Activated T-cell treated with anti-CD3 and anti-CD28 coated beads, Interleukin-2, amount 50 U/mL, for 1 hour (primary cell): ENCODE measurements around the gene DRAM1.

Experiments used
- DNase-seq: peaks from one replicate; pipeline ENCODE4 v3.0.0-alpha.2; 2020

DRAM1 gene

DNA sequence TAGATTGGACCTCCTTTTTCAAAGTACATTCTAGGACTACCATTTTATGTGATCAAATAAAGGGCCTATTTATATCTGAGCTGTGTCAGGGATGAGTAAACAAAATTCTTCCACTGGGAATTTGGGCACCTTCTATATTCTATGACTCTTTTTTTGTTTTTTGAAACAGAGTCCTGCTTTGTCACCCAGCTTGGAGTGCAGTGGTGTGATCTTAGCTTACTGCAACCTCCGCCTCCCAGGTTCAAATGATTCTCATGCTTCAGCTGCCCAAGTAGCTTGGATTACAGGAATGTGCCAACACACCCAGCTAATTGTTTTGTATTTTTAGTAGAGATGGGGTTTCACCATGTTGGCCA, 64.8 kb downstream of the DRAM1 start:
- DNase-seq = no peak

DNA sequence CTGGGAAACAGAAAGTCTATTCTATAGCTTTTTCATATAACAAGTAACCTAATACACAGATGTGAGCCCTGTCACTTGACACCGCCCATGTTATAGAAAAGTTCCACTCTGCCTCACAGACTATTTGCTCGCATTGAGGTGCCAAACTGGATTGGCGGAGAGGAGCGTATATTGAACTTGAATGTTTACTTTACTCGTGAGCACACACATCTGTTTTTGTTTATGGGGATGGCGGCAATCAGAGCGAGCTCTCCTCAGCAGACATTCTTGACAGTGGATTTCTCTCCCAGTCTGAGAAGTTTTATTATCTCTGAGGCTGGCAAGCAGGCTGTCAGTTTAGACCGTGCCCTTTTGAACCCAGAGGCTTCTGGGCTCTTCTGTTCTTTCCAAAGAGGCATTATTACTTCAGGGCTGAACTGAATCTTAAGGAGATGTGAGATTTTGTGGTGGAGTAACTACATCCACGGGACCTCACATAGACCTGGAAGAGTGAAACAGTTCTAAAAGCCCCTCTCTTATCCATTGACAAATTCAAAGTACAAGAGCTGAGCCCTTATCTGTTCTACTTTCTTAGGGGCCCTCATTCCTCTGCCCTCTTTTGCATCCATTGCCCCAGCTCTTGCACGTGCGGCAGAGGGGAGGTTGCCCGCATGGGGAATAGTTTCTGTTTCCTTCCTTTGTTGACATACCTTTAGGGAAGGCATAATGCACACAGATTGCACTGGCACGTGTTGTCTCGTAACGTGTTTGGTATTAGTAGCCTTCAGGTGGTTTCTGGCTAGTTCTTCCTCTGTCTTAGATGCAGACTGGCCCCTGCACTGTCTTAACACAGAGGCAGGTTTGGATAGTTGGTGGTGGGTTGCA, 68.2 kb downstream of the DRAM1 start:
- no peak for DNase-seq

DNA sequence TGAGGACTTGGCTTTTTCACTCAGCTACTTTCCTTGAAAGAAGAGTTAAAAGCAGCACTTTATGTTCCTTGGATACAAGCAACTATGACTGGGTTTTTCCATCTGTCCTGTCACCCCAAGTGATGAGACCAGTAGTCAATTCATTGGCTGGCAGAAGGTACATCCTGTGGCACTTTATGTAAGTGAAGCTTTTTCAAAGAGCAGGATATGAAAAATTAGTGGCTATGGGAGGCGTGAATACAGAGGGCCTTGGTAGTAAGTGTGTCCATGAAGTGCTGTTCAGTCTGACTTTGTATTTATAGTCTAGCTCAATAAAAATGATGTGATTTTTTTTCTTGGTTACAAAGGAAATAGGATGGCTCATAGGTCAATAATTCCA, 68.8 kb downstream of the DRAM1 start:
- DNase-seq = no peak

DNA sequence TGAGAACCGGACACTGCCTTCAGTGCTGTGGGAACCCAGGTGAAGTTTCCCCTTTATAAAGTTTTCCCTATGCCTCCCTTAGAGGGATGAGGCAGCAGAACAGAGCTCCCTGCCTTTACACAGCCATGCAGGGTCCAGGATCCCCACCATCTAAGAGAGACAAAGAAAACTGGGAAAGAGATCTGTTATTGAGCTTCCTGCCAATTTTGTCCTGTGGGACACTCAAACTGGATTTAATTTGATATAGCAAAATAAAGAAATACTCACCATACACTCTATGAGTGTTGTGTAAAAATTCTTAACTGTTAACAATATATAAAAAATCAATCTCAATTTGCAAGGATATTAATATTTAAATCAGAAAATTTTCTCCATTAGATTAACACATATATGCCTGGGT, 69.9 kb downstream of the DRAM1 start:
- no peak for DNase-seq

DNA sequence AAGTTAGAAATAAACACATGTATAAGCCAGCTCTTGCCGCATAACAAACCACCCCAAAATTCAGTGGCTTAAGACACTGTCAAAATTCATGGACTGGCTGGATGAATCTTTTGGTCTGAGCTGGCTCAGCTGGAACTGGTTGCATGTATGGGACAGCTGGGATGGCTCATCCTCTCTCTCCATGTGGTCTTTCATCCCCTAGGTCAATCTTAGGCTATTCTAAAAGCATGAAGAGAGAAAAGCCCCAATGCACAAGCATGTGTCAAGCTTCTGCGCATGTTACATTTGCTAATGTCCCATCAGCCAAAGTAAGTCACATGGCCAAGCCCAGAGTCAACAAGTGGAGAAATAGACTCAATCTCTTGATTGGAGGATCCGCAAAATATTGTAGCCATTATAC, 71.0 kb downstream of the DRAM1 start:
- no peak for DNase-seq

DNA sequence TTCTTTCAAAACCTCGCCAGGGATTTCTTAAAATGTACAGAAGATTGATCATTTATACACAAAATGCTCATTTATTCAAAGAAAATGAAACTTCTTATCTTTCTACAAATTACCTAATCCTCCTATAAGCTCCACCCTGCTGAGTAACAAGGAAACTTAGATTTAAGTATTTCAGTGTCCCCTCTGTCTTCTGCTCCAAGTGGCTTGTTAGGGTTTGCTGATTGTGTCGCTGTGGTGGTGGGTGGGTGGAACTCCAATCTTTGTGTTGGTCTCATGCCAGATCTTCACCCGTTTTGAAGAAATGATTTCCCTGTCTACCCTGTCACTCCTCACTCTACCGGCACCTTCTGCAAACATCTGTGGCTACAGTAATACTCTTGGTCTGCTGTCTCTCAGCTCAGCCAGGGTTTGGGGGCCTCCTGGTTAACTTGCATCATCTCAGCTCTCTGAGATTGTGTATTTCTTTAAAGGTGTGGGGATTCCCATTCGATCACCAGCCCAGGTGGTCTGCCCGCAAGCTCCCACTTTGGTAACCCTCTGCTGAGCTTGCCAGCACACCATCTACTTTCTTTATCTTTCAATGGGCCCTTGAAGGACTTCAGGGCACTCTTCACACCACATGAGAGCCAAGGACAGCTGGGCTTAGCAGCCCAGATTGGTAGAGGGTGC, 73.8 kb downstream of the DRAM1 start:
- DNase-seq = no peak

DNA sequence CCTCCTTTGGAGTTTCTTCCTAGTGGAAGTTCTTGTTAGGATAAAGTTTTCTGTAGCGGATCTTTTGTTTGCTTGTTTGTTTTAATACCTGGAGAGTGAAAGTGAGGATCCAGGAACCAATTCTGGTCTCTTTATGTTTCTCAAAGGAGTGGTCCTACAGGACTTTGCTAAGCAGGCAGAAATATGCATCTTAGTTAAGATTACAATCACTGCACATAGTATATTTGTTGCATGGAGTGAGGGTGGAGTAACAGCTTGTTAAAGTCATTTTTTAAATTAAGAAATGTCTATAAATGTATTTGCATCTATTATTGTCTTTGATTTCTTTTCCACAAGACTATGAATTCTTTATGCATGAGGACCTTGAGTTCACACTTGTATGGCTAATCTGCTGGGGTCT, 76.7 kb downstream of the DRAM1 start:
- DNase-seq = no peak

DNA sequence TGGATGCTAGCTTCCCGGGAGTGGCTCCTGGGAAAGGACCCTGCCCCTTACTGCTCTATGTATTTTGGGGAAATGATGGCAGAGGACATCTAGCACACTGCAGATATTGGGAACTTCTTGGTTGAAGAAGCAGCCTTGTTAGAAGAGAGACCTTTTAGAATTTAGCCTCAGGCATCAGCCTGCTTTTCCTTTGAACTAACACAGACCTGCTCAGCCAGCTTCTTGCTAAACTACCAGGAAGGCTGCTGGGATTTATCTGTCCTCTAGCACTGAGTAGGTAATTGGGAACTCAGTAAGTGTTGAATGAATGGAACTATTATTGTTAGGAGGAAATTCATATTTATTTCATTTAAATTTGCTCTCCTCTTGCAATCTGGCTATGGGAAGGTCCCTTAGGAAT, 77.3 kb downstream of the DRAM1 start:
- no peak for DNase-seq

DNA sequence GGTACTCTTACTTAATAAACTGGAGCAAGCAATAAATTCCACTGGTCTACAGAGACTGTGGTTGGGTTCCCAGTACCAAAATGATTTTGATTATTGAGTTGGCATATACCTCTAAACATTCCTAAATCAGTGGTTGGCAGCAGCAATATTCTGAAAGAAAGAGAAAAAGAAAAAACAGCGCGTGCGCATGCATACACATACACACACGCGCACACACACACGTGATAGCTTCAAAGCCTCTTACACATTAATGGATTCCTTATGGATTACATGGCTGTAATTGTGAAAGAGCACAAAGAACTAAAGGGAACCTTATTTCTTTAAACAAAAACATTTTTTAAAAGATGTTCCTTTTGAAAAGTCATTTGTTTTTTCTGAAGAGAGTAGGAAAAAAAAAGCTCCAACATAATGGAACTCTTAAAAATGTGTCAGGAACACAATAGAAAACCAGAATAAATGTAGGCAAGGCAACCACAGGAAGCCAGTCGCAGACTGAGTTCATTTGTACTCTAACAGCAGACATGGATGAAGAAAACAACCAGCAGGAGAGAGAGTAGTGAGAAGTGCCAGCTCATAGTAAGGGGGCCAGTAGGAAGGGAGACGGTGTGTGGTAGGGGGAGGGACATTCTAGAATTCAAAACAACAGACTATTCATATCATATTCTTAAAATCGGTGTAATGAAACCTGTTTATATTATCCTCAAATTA, 80.0 kb downstream of the DRAM1 start:
- no peak for DNase-seq

DNA sequence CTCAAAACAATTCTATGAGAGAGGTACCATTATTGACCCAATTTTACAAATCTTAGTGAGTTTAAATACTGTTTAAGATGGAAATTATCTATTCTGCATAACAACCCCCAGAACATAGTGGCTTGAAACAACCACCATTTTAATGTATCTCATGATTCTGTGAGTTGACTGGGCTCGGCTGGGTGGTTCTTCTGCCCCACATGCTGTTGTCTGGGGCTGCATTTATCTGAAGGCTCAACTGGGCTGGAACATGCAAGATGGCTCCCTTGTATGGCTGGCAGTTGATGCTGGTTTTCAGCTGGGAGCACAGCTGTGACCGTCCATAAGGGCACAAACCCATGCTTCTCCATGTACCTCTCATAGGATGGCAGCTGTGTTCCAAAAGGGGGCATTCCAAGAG, 82.2 kb downstream of the DRAM1 start:
- no peak for DNase-seq

DNA sequence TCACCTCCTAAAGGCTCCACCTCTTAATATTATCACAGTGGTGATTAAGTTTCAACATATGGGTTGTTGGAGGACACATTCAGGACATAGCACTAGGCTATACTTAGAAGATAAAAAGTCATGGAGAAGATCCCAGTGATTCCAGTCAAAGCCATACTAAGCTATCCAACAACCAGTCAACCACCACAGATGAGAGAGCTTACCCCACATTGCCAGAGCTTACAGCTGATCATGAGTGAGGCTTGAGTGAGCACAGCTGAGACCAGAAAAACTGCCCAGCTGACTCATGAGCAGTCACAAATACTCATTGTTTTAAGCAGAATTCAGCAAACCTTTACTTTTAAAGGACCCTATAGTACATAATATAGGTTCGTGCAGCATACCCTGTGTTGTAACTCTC, 85.1 kb downstream of the DRAM1 start:
- DNase-seq = no peak

DNA sequence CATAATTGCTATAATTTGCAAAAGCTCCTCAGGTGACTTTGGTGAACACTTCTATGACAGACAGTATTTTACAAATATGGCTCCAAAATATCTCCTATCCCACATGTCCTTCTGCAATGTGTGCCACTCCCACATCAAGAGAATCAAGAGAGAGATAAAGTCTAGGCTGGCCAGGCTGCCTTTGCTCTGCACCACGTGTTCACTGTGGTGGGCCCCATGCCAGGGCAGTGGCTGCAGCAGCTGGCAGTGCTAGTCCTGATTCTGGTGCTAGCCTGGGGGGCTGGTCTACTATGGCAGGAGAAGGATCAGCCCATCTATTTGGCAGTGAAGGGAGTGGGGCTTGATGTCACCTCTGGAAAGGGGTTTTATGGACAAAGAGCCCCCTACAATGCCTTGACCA, 86.3 kb downstream of the DRAM1 start:
- DNase-seq = no peak

DNA sequence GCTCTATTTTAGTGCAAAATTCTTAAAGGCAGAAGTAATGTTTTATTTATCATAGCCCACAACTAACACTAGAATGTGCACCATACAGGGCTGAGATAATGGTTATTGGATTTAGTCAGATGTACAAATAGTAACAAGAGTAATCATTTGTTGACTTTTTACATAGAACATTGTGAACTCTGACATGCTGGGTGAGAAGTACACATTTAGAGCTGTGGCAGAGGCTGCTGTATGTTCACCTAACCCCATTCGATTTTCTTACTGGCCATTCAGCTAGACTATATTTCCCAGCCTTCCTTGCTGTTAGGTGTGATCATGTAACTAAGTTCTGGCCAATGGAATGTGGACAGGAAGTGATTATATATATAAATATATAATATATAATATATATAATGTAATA, 89.1 kb downstream of the DRAM1 start:
- no peak for DNase-seq

DNA sequence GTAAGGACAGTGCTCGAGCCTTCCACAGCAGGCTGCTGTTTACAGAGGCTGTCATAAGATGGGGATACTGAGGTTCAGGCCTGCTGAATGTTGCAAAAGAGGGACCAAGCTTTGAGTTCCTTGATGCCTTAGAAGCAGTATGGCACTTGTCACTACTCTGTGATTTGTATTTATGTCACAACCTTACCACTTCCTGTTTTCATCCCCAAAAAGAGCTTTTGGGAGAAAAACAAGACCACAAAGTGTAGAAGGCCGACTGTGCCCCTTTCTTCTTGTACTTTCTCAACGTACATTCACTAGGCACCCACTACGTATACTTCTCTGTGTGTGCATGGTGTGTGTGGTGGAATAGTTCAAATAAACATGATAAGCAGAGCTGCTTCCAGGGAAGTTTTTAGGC, 90.1 kb downstream of the DRAM1 start:
- DNase-seq = no peak

DNA sequence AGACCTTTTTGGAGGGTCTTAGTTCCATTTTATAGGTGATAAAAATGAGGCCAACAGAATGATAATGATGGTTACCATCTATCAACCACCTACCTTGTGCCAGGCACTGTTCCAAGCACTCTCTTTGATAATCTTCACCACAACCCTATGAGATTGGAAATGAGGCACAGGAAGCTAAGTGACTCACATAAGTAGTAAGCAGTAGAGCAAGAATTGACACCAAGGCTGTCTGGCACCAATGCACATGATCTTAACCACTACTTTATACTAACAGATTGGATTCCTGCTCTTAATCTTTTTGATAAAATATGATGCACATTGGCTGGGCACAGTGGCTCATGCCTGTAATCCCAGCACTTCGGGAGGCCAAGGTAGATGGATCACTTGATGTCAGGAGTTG, 91.4 kb downstream of the DRAM1 start:
- DNase-seq = no peak
